H1 (cell line): Measurements from ENCODE around the gene RNF6.

Experiments used
- CBX5 ChIP-seq: fragments of 300-800, 300-1000 bp; sonication (generic); IDR thresholded peaks from 2 replicates; pipeline ENCODE4 v1.7.1; 2016; ENCODE audit warnings: antibody characterized with exemption, low read length, low read depth
- CTCF ChIP-seq, 3 experiments: IDR thresholded peaks; 1 replicate in 2 of 3; 2 replicates in 1 of 3; pipeline versions ENCODE4 v1.5.1 to v1.6.1; 2011; ENCODE audit warnings: low read length in 3 of 3, mild to moderate bottlenecking in 3 of 3, inconsistent platforms in 2 of 3, low read depth in 1 of 3, moderate library complexity in 1 of 3; ENCODE audit not compliant: insufficient read depth in 1 of 3; ENCODE audit errors: control extremely low read depth in 1 of 3
- E2F6 ChIP-seq: IDR thresholded peaks from 2 replicates; pipeline ENCODE4 v1.6.1; 2012; ENCODE audit warnings: inconsistent platforms
- EGR1 ChIP-seq: IDR thresholded peaks from 2 replicates; pipeline ENCODE4 v1.6.1; 2011; ENCODE audit warnings: low read depth, low read length, borderline replicate concordance
- HDAC2 ChIP-seq, 2 experiments: fragments of 300-600 bp in 1 of 2; sonication (generic) in 1 of 2; IDR thresholded peaks; 2 replicates each; pipeline ENCODE4 v1.6.1; 2011 to 2012; ENCODE audit warnings: low read depth in 2 of 2, low read length in 2 of 2, mild to moderate bottlenecking in 2 of 2, moderate library complexity in 2 of 2, borderline replicate concordance in 1 of 2, inconsistent platforms in 1 of 2
- MAX ChIP-seq: IDR thresholded peaks from 2 replicates; pipeline ENCODE4 v1.6.1; 2012; ENCODE audit warnings: inconsistent platforms
- POLR2AphosphoS5 ChIP-seq: IDR thresholded peaks from 2 replicates; pipeline ENCODE4 v1.6.1; 2011; ENCODE audit warnings: low read depth, low read length
- RAD21 ChIP-seq, 2 experiments: IDR thresholded peaks in 1 of 2; conservative IDR thresholded peaks in 1 of 2; 2 replicates each; pipeline ENCODE4 v1.6.1; 2011; ENCODE audit warnings: low read depth in 2 of 2, low read length in 2 of 2, improper control_type of control experiment in 1 of 2, inconsistent platforms in 1 of 2, mild to moderate bottlenecking in 1 of 2, moderate library complexity in 1 of 2
- RBBP5 ChIP-seq: IDR thresholded peaks from 2 replicates; pipeline ENCODE4 v1.7.1; 2012; ENCODE audit warnings: low read depth, mild to moderate bottlenecking, inconsistent platforms, low read length, moderate library complexity, borderline replicate concordance
- SIN3A ChIP-seq, 2 experiments: IDR thresholded peaks in 1 of 2; conservative IDR thresholded peaks in 1 of 2; 2 replicates each; pipeline ENCODE4 v1.6.1; 2011 to 2012; ENCODE audit warnings: low read length in 2 of 2, improper control_type of control experiment in 1 of 2, low read depth in 1 of 2, mild to moderate bottlenecking in 1 of 2

- TF ChIP-seq POLR2AphosphoS5 (no peak), HDAC2 (IDR thresholded peaks at IDR 0.05; ENCODE audit: borderline replicate concordance in 1 of 2, low read depth in 2 of 2, low read length in 2 of 2) (no peak), SIN3A (conservative IDR thresholded peaks at IDR 0.05 in 1 of 2, IDR thresholded peaks at IDR 0.05 in 1 of 2; ENCODE audit: low read depth in 1 of 2, low read length in 2 of 2) (no peak), CTCF (IDR thresholded peaks at IDR 0.05; ENCODE audit: control extremely low read depth in 1 of 3, insufficient read depth in 1 of 3, low read depth in 1 of 3, low read length in 3 of 3) (no peak), EGR1 (no peak), RBBP5 (no peak), RAD21 (IDR thresholded peaks at IDR 0.05 in 1 of 2, conservative IDR thresholded peaks at IDR 0.05 in 1 of 2; ENCODE audit: low read depth in 2 of 2, low read length in 2 of 2) (no peak), E2F6 (no peak), MAX (no peak), CBX5 (no peak)
These were observed 13.8 kb downstream of the RNF6 start for GRCh38 chr13:26208287-26208686.
